Naive thymus-derived CD4-positive, alpha-beta T cell (primary cell): ENCODE measurements around the gene DPF1. TPM values are rescaled to one million over a fixed set of nuclear protein-coding genes. Genes with fewer than 3 reads are reported as not detected.
A peak's percentile ranks its signal among the peaks of the same experiment; 100 is the strongest.
"Not testable (repeated sequence)": the region's sequence is repeated elsewhere in the genome, so short reads cannot be mapped to it uniquely, and the experiment has no call there.

Experiments used
- ATAC-seq: fragments of 150-1000 bp; cut with Tn5 transposase; 2 replicates; pipeline ENCODE4 v1.10.0; 2021; ENCODE audit warnings: mild to moderate bottlenecking, moderate library complexity
- CTCF ChIA-PET: fragments of 350-600 bp; sonication (Branson Sonifier 250); formaldehyde crosslinking; loops from one replicate; lab custom pipeline; 2021; ENCODE audit warnings: antibody characterized with exemption; lab: Charles Lee
- POLR2A ChIA-PET: fragments of 350-600 bp; sonication (Branson Sonifier 250); formaldehyde crosslinking; loops from one replicate; lab custom pipeline; 2021; ENCODE audit warnings: antibody characterized with exemption, inconsistent platforms; lab: Charles Lee
- DNase-seq, 9 donors: peaks; one replicate each; pipeline versions ENCODE4 v3.0.0 to v3.0.0-alpha.2; 2020 to 2022; ENCODE audit warnings: mixed read lengths in 1 of 9
- H3K27ac ChIP-seq: one replicate; pipeline ENCODE4 v1.7.0; 2013; ENCODE audit warnings: mild to moderate bottlenecking, low read depth, low read length, moderate library complexity
- H3K27me3 ChIP-seq, 2 donors: one replicate each; pipeline ENCODE4 v1.7.0; 2013; ENCODE audit warnings: low read length in 2 of 2, mild to moderate bottlenecking in 2 of 2, moderate library complexity in 2 of 2; ENCODE audit not compliant: control insufficient read depth in 2 of 2, insufficient read depth in 2 of 2
- H3K36me3 ChIP-seq, 3 experiments: 1 replicate in 2 of 3; 2 replicates in 1 of 3; pipeline ENCODE4 v1.7.0; 2013; ENCODE audit warnings: low read length in 3 of 3, mild to moderate bottlenecking in 3 of 3, moderate library complexity in 1 of 3; ENCODE audit not compliant: insufficient read depth in 3 of 3, control insufficient read depth in 2 of 3
- H3K4me1 ChIP-seq, 2 donors: one replicate each; pipeline ENCODE4 v1.7.0; 2013; ENCODE audit warnings: low read length in 2 of 2, mild to moderate bottlenecking in 2 of 2, moderate library complexity in 1 of 2; ENCODE audit not compliant: control insufficient read depth in 2 of 2, insufficient read depth in 2 of 2
- H3K4me3 ChIP-seq: 2 replicates; pipeline ENCODE4 v1.7.0; 2013; ENCODE audit warnings: mild to moderate bottlenecking, low read length
- H3K9me3 ChIP-seq, 3 experiments: 1 replicate in 2 of 3; 2 replicates in 1 of 3; pipeline ENCODE4 v1.7.0; 2013; ENCODE audit warnings: low read length in 3 of 3; ENCODE audit not compliant: control insufficient read depth in 2 of 3
- H3K27ac Mint-ChIP-seq, 9 donors: one replicate each; pipeline ENCODE4 v1.8.0; 2020 to 2022; ENCODE audit warnings: mixed read lengths in 9 of 9, mild to moderate bottlenecking in 8 of 9, moderate library complexity in 5 of 9, inconsistent platforms in 2 of 9
- H3K27me3 Mint-ChIP-seq, 5 donors: one replicate each; pipeline ENCODE4 v1.8.0; 2021 to 2022; ENCODE audit warnings: mixed read lengths in 5 of 5, mild to moderate bottlenecking in 1 of 5
- H3K36me3 Mint-ChIP-seq, 5 donors: one replicate each; pipeline ENCODE4 v1.8.0; 2020 to 2022; ENCODE audit warnings: mixed read lengths in 5 of 5, mild to moderate bottlenecking in 3 of 5, inconsistent platforms in 1 of 5
- H3K4me1 Mint-ChIP-seq, 7 donors: one replicate each; pipeline ENCODE4 v1.8.0; 2020 to 2022; ENCODE audit warnings: mixed read lengths in 7 of 7, mild to moderate bottlenecking in 3 of 7, inconsistent platforms in 1 of 7
- H3K4me3 Mint-ChIP-seq, 10 donors: one replicate each; pipeline ENCODE4 v1.8.0; 2020 to 2022; ENCODE audit warnings: mild to moderate bottlenecking in 10 of 10, mixed read lengths in 10 of 10, moderate library complexity in 6 of 10, inconsistent platforms in 2 of 10
- H3K9me3 Mint-ChIP-seq, 11 donors: one replicate each; pipeline ENCODE4 v1.8.0; 2020 to 2022; ENCODE audit warnings: mixed read lengths in 11 of 11, mild to moderate bottlenecking in 4 of 11, inconsistent platforms in 1 of 11, moderate library complexity in 1 of 11
- intact Hi-C, 2 donors: fragments of 100-400 bp; cut with micrococcal nuclease; formaldehyde crosslinking; loops; one replicate each; pipeline ENCODE4 v1.15.1; 2023
- polyA plus RNA-seq, 2 donors: library from polyadenylated mRNA; unstranded; fragments of 300-500 nt; fragmentation: Illumina TruSeq; gene quantifications; one replicate each; pipeline ENCODE4 v1.2.3, GENCODE V29; 2021
- total RNA-seq, 6 experiments: library from RNA in 5 of 6; stranded (reverse) in 5 of 6; gene quantifications; 1 replicate in 5 of 6; 2 replicates in 1 of 6; pipeline ENCODE4 v1.2.3 and lab custom pipeline; 2021 to 2026

DPF1 gene
- total and polyA plus RNA-seq, 7 experiments from 2014 or later, result 0.46 to 0.51 TPM; not detected in 5

DNA sequence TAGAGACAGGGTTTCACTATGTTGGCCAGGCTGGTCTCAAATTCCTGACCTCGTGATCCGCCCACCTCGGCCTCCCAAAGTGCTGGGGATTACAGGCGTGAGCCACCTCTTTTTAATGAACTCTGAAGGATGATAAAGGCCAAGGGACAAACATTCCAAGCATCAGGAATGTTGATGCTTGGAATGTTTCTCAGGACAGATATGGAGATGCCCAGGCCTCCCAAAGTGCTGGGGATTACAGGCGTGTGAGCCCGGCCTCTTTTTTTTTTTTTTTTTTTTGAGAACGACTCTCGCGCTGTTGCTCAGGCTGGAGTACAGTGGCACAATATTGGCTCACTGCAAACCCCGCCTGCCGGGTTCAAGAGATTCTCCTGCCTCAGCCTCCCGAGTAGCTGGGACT is 37.9 kb upstream of the DPF1 start:
- DNase-seq, H3K9me3 Mint-ChIP-seq, H3K4me3 ChIP-seq, H3K27ac ChIP-seq, H3K9me3 ChIP-seq, H3K27ac Mint-ChIP-seq, H3K36me3 Mint-ChIP-seq, H3K27me3 ChIP-seq, H3K4me3 Mint-ChIP-seq, intact Hi-C loops, ATAC-seq, POLR2A ChIA-PET, H3K36me3 ChIP-seq: not testable (repeated sequence)
- Mint-ChIP-seq H3K4me1 (peaks cover 17 to 32% (median 26%) of the 10 kb centered on the region in 7 donors), H3K27me3 (peaks cover 4 to 13% (median 9%) of the 10 kb centered on the region in 5 donors)
- CTCF ChIA-PET, result interaction anchor here (0.7 kb wide), 1 partner anchor 377 kb away, joined by 8 read pairs; no protein-coding TSS in a partner anchor
- peaks cover 4 to 10% of the 10 kb centered on the region in 2 donors for H3K4me1 ChIP-seq

DNA sequence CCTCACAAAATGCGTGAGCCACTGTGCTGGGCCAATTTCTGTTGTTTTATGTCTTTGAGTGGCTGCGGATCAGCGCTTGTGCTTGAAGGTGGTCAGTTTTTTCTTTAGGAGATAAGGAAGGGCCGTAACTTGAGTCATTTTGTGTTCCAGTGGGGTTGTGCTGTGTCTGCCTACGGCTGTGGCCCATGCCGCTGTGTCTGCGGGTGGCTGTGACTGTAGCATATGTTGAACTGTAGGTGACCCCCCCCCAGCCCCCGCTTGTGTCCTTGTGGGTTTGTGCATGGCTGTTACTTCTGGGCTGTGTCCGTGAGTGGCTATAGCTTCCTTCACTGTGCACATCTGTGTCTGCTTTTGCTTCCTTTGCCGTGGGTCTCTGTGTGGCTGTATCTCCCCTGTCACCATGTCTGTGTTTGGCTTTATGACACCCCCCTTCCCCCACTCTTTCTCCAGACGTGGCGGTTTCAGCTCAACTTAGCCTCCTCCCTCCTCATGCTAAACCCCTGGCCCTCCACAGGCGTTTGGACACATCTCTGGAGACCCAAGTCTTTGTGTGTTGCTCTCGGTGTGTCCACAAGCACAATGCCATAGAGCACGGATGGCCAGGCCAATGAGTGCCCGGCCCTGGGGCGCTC is 31.5 kb upstream of the DPF1 start:
- Mint-ChIP-seq H3K27me3 (peaks cover 12 to 33% (median 24%) of the 10 kb centered on the region in 5 donors), H3K9me3 (peaks cover 0 to 4% (median 0%) of the 10 kb centered on the region in 11 donors), H3K36me3 (peaks cover 0 to 16% (median 0%) of the 10 kb centered on the region in 5 donors), H3K27ac (peak overlapping the region in 1 of 9 donors; percentile 58), H3K4me3 (peak overlapping the region in 1 of 10 donors; percentile 87), H3K4me1 (peaks cover 0 to 37% (median 0%) of the 10 kb centered on the region in 7 donors)
- H3K9me3 ChIP-seq, result no peaks in the 10 kb centered on the region
- ChIA-PET POLR2A (interaction anchor here (0.5 kb wide), 1 partner anchor 10 kb away, joined by 3 read pairs; no protein-coding TSS in a partner anchor), CTCF (no interaction called here)
- ATAC-seq (peak; percentile 10), DNase-seq (peak in 1 of 9 donors; percentile 30)
- H3K4me3 ChIP-seq, result no peak overlapping the region
- H3K27me3 ChIP-seq, result no peaks in the 10 kb centered on the region
- H3K4me1 ChIP-seq, result no peaks in the 10 kb centered on the region
- no peaks in the 10 kb centered on the region for H3K36me3 ChIP-seq
- H3K27ac ChIP-seq, result no peak overlapping the region
- intact Hi-C loops, result loop anchor here (1.0 to 2.0 kb wide), 4 partner anchors 9 to 353 kb away; partner anchors contain the start of gene SPINT2 (in 1 of the 2)

DNA sequence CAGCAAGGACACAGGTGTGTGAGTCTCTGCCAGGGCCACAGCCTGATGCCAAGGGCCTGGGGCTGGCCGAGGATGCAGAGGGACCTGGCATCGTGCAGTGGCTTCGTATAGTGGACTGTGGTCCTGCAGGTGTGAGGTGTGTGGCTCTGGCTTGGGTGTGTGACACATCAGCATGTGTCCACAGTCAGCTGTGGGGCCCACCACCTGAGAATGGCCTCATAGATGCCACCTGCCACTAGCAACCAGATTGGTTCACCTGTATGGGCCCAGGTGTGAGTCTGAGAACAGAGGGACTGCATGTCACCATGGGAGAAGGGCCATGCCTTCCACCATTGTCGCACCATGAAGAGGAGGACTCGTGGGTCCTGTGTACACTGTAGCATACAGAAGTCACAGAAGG is 29.8 kb upstream of the DPF1 start:
- Histone ChIP-seq H3K4me3 (no peak overlapping the region), H3K4me1 (no peaks in the 10 kb centered on the region), H3K36me3 (no peaks in the 10 kb centered on the region), H3K27me3 (no peaks in the 10 kb centered on the region), H3K9me3 (no peaks in the 10 kb centered on the region), H3K27ac (no peak overlapping the region)
- Mint-ChIP-seq H3K4me1 (peaks cover 0 to 39% (median 0%) of the 10 kb centered on the region in 7 donors), H3K36me3 (peaks cover 0 to 17% (median 0%) of the 10 kb centered on the region in 5 donors), H3K27ac (peak overlapping the region in 1 of 9 donors; percentile 79), H3K4me3 (peak overlapping the region in 2 of 10 donors; percentile 29 to 67), H3K9me3 (peaks cover 0 to 2% (median 0%) of the 10 kb centered on the region in 11 donors), H3K27me3 (peaks cover 10 to 29% (median 24%) of the 10 kb centered on the region in 5 donors)
- ChIA-PET POLR2A (no interaction called here), CTCF (no interaction called here)
- ATAC-seq (no peak), DNase-seq (no peak)
- intact Hi-C loops, result no loop called here

DNA sequence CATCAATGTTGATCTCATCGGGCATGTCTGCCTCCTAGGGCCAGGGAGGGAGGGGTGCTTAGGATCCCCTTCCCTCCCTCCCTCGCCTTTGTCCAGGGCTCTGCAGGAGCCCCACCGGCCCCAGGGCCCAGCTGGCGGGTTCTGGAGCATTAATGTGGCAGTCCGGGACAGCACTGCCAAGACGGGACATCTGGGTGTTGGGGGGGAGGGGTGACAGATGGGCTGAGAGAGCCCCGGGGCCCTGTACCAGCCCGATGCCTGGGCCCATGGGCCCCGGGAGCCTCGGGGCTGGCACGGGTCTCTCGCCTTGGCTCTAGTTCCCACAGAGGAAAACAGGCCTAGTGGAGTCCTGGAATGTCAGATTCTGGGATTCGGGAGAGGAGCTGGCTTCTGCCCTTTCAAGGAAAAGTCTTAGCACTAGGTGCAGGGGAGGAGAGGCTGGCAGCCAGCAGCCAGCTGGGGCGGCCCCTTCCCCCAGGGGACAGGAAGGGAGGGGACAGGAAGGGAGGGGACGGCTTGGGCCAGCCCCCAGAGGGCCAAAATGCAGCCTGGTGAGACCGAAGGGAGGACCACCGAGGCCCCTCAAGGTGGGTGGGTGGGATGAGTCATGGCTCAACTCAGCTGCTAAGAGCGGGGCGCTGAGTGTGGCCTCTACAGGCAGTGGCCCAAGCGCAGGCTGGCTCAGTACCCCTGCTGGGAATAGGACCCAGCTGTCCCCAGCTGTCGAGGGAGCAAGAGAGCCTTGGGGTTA is 29.1 kb upstream of the DPF1 start:
- H3K4me3 ChIP-seq, result no peak overlapping the region
- DNase-seq (peak in 1 of 9 donors; percentile 36), ATAC-seq (no peak)
- Mint-ChIP-seq H3K4me3 (peak overlapping the region in 1 of 10 donors; percentile 67), H3K4me1 (peaks cover 0 to 39% (median 0%) of the 10 kb centered on the region in 7 donors), H3K27me3 (peaks cover 10 to 28% (median 23%) of the 10 kb centered on the region in 5 donors), H3K27ac (peak overlapping the region in 1 of 9 donors; percentile 79), H3K36me3 (peaks cover 0 to 17% (median 0%) of the 10 kb centered on the region in 5 donors), H3K9me3 (peaks cover 0 to 2% (median 0%) of the 10 kb centered on the region in 11 donors)
- H3K27me3 ChIP-seq, result no peaks in the 10 kb centered on the region
- intact Hi-C loops, result no loop called here
- CTCF ChIA-PET, result no interaction called here
- H3K27ac ChIP-seq, result no peak overlapping the region
- no peaks in the 10 kb centered on the region for H3K9me3 ChIP-seq
- H3K36me3 ChIP-seq, result no peaks in the 10 kb centered on the region
- POLR2A ChIA-PET, result no interaction called here
- H3K4me1 ChIP-seq, result no peaks in the 10 kb centered on the region

DNA sequence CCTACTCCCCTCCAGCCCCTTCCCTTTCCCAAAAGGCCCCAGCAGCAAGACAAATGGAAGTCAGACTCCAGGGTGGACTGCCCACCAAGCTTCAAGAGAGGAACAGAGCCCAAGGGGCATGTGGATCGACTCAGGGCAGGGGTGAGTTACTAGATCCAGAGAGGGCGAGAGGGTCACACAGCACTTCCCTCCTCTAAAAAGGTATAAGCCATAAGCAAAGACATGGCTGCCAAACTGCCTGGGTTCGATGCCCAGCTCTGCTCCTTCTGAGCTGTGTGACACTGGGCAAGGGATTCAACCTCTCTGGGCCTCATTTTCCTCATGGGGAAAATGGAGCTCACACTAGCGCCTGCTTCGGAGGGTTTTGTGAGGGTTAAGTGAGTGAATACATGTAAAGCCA is 28.4 kb upstream of the DPF1 start:
- intact Hi-C loops, result no loop called here
- Histone ChIP-seq H3K4me3 (no peak overlapping the region), H3K27me3 (no peaks in the 10 kb centered on the region), H3K9me3 (no peaks in the 10 kb centered on the region), H3K4me1 (no peaks in the 10 kb centered on the region), H3K36me3 (no peaks in the 10 kb centered on the region), H3K27ac (no peak overlapping the region)
- ATAC-seq, result no peak
- Mint-ChIP-seq H3K4me3 (peak overlapping the region in 1 of 10 donors; percentile 67), H3K4me1 (peaks cover 0 to 39% (median 0%) of the 10 kb centered on the region in 7 donors), H3K27ac (peak overlapping the region in 1 of 9 donors; percentile 59), H3K9me3 (peaks cover 0 to 2% (median 0%) of the 10 kb centered on the region in 11 donors), H3K27me3 (peaks cover 10 to 27% (median 19%) of the 10 kb centered on the region in 5 donors), H3K36me3 (peaks cover 0 to 17% (median 0%) of the 10 kb centered on the region in 5 donors)
- no peak for DNase-seq
- ChIA-PET CTCF (no interaction called here), POLR2A (no interaction called here)

DNA sequence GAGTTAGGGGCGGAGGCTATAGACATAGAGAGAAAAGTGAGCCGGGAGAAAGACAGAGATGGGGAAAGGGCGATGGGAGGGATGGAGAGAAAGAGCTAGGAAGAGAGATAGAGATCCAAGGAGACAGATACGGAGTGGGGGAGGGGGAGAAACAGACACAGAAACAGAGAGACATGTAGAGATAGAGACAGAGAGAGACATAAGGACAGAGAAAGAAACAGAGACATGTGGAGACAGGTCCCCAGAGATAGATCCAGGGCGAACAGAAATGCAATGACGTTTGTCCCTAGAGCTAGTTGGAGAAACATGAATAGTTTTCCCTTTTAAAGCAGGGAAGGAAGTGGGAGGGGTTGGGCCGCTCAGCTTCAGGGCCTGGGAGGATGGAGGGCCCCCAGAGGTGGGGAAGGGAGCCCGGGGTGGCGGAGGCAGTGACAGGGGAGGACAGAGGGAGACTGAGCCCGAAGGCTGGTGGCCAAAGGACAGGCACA is 27.6 kb upstream of the DPF1 start:
- Mint-ChIP-seq H3K9me3 (peaks cover 0 to 2% (median 0%) of the 10 kb centered on the region in 11 donors), H3K4me3 (peak overlapping the region in 1 of 10 donors; percentile 67), H3K4me1 (peaks cover 0 to 36% (median 0%) of the 10 kb centered on the region in 7 donors), H3K27ac (peak overlapping the region in 1 of 9 donors; percentile 67), H3K36me3 (peaks cover 0 to 17% (median 0%) of the 10 kb centered on the region in 5 donors), H3K27me3 (peaks cover 5 to 20% (median 11%) of the 10 kb centered on the region in 5 donors)
- Histone ChIP-seq H3K9me3 (no peaks in the 10 kb centered on the region), H3K4me1 (no peaks in the 10 kb centered on the region), H3K27me3 (no peaks in the 10 kb centered on the region), H3K36me3 (no peaks in the 10 kb centered on the region), H3K4me3 (no peak overlapping the region), H3K27ac (no peak overlapping the region)
- intact Hi-C loops, result no loop called here
- DNase-seq (no peak), ATAC-seq (no peak)
- ChIA-PET CTCF (interaction anchor here (1.3 kb wide), 1 partner anchor 349 kb away, joined by 4 read pairs; no protein-coding TSS in a partner anchor), POLR2A (no interaction called here)
